ENCODE results near the gene FSD2.
"Not testable (repeated sequence)": the region's sequence is repeated elsewhere in the genome, so short reads cannot be mapped to it uniquely, and the experiment has no call there.

The FSD2 gene

GRCh38 chr15:82710208-82710555 is 95.7 kb downstream of the FSD2 start:
- TF ChIP-seq GATA1 (IDR thresholded peaks at IDR 0.05; ENCODE audit: low read depth, low read length) (no peak), POLR2A (IDR thresholded peaks at IDR 0.05; ENCODE audit: low read length) (no peak)
- no peak for DNase-seq

- DNase-seq, result peak; percentile 69 to 78
- TF ChIP-seq POLR2A (IDR thresholded peaks at IDR 0.05; ENCODE audit: low read length), result no peak
- TF ChIP-seq GATA1 (IDR thresholded peaks at IDR 0.05; ENCODE audit: low read depth, low read length), result no peak
Observed at GRCh38 chr15:82709421-82710207, 96.3 kb downstream of the FSD2 start, which contains the start of gene AP3B2. TSS of gene AP3B2 (minus strand) at chr15:82709875. CDS start at chr15:82709706, 169 bp downstream.

- DNase-seq, result no peak
- TF ChIP-seq POLR2A (IDR thresholded peaks at IDR 0.05; ENCODE audit: low read length), result no peak
- no peak for TF ChIP-seq GATA1 (IDR thresholded peaks at IDR 0.05; ENCODE audit: low read depth, low read length)
Observed at GRCh38 chr15:82709081-82709420, 96.8 kb downstream of the FSD2 start.

- not testable (repeated sequence) for DNase-seq
Observed at GRCh38 chr15:82705856-82706255, 100.0 kb downstream of the FSD2 start.
